Left ventricle myocardium inferior (tissue), 1 donor: ENCODE results near the gene CSTPP1. TPM values are rescaled to one million over a fixed set of nuclear protein-coding genes. Genes with fewer than 3 reads are reported as not detected.

Experiments
- DNase-seq: peaks from one replicate; pipeline ENCODE4 v3.0.0-alpha.2; 2020
- H3K27ac ChIP-seq: fragments of 200-600 bp; replicated peaks from 2 replicates; pipeline ENCODE4 v1.8.0; 2021
- H3K27me3 ChIP-seq: fragments of 200-600 bp; 2 replicates; pipeline ENCODE4 v1.8.0; 2021; ENCODE audit warnings: low read depth
- H3K36me3 ChIP-seq: fragments of 200-600 bp; 2 replicates; pipeline ENCODE4 v1.8.0; 2021
- H3K4me1 ChIP-seq: fragments of 200-600 bp; 2 replicates; pipeline ENCODE4 v1.8.0; 2021
- H3K4me3 ChIP-seq: fragments of 200-600 bp; 2 replicates; pipeline ENCODE4 v1.8.0; 2021; ENCODE audit warnings: mild to moderate bottlenecking, moderate library complexity
- H3K9me3 ChIP-seq: fragments of 200-600 bp; replicated peaks from 2 replicates; pipeline ENCODE4 v1.8.0; 2021
- intact Hi-C: fragments of 100-400 bp; cut with micrococcal nuclease; formaldehyde crosslinking; loops from one replicate; pipeline ENCODE4 v1.11.0; 2022
- total RNA-seq: library from RNA; stranded (reverse); fragmentation: NEBNext Ultra II Directional; extraction: Animal tissue kit (Norgen Biotek cat#: 25700); gene quantifications from one replicate; pipeline ENCODE4 v1.2.1, GENCODE V29; 2021
- TF ChIP-seq, protein P1 (sequence below): fragments of 200-600 bp; IDR thresholded peaks from 2 replicates; pipeline ENCODE4 v1.8.0; 2021; ENCODE audit warnings: antibody characterized with exemption, mild to moderate bottlenecking, borderline replicate concordance
- donor health status: DM: no; HTN: yes; CAD: no; lungs with severe emphysema.

Gene CSTPP1
- total RNA-seq, 1 donor from 2014 or later = 12.9 TPM

DNA sequence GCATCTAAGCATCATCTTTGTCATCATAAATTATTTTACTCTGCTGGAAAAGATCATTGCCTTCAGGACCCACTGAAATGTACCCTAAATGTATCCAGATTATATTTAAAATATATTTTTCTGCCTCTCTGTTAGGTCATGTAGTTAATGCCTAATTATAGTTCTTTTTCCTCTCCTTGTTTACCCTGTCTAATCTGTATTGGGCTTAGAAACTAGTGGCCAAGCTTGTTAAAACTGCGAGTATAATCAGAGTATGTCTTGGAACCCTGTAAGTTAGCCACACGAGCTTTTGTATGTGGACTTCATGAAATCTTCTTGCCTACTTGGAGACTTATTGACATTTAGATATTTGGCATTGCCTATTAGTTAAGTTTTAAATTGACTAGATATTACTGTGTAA is 184.5 kb downstream of the CSTPP1 start:
- no peaks in the 10 kb centered on the region for H3K27me3 ChIP-seq
- DNase-seq = no peak
- no peaks in the 10 kb centered on the region for H3K36me3 ChIP-seq
- TF ChIP-seq, protein P1, sequence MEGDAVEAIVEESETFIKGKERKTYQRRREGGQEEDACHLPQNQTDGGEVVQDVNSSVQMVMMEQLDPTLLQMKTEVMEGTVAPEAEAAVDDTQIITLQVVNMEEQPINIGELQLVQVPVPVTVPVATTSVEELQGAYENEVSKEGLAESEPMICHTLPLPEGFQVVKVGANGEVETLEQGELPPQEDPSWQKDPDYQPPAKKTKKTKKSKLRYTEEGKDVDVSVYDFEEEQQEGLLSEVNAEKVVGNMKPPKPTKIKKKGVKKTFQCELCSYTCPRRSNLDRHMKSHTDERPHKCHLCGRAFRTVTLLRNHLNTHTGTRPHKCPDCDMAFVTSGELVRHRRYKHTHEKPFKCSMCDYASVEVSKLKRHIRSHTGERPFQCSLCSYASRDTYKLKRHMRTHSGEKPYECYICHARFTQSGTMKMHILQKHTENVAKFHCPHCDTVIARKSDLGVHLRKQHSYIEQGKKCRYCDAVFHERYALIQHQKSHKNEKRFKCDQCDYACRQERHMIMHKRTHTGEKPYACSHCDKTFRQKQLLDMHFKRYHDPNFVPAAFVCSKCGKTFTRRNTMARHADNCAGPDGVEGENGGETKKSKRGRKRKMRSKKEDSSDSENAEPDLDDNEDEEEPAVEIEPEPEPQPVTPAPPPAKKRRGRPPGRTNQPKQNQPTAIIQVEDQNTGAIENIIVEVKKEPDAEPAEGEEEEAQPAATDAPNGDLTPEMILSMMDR = no peak
- H3K27ac ChIP-seq = no peak overlapping the region
- H3K4me3 ChIP-seq = no peak overlapping the region
- intact Hi-C loops = no loop called here
- H3K4me1 ChIP-seq = no peaks in the 10 kb centered on the region
- H3K9me3 ChIP-seq = no peaks in the 10 kb centered on the region

DNA sequence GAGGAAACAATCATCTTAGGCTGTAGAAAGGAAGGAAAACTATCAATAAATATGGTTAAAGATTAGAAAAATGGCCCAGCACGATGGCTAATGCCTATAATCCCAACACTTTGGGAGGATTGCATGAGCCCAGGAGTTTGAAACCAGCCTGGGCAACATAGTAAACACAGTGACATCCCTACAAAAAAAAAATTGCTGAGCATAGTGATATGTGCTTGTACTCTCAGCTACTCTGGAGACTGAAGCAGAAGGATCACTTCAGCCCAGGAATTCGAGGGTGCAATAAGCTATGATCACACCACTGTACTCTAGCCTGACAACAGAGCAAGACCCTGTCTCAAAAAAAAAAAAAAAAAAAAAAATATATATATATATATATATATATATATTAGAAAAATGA is 185.2 kb downstream of the CSTPP1 start:
- Histone ChIP-seq H3K27ac (no peak overlapping the region), H3K4me1 (no peaks in the 10 kb centered on the region), H3K9me3 (no peaks in the 10 kb centered on the region), H3K36me3 (no peaks in the 10 kb centered on the region), H3K4me3 (no peak overlapping the region), H3K27me3 (no peaks in the 10 kb centered on the region)
- intact Hi-C loops = no loop called here
- no peak for DNase-seq
- TF ChIP-seq, protein P1 = no peak

GRCh38 chr11:47123094-47123493 is 186.5 kb downstream of the CSTPP1 start:
- TF ChIP-seq, protein P1 = no peak
- Histone ChIP-seq H3K4me1 (no peaks in the 10 kb centered on the region), H3K27me3 (no peaks in the 10 kb centered on the region), H3K4me3 (no peak overlapping the region), H3K9me3 (no peaks in the 10 kb centered on the region), H3K36me3 (no peaks in the 10 kb centered on the region), H3K27ac (no peak overlapping the region)
- intact Hi-C loops = no loop called here
- DNase-seq = no peak

GRCh38 chr11:47124675-47125074 is 188.1 kb downstream of the CSTPP1 start:
- DNase-seq = no peak
- Histone ChIP-seq H3K27ac (no peak overlapping the region), H3K36me3 (no peaks in the 10 kb centered on the region), H3K4me3 (no peak overlapping the region), H3K9me3 (no peaks in the 10 kb centered on the region), H3K4me1 (no peaks in the 10 kb centered on the region), H3K27me3 (no peaks in the 10 kb centered on the region)
- TF ChIP-seq, protein P1 = no peak
- intact Hi-C loops = no loop called here

DNA sequence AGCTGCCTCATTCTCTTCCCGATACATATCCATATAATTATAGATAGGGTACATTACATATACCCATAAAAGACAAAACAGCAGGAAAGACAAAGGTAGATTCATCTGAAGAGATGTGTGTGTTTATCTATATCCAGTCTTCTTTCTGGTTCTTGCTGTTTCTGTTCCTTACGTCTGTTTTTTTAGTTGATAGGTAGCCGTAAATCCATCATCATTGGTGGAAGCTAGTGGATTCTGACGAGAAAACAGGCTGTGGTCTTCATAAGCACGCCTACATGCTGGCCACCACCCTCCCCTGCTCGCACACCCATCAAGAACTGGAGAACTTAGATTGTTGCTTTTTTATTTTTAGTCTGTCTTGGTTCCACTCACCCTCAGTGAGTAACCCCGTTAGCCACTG is 188.5 kb downstream of the CSTPP1 start:
- no peaks in the 10 kb centered on the region for H3K36me3 ChIP-seq
- no peaks in the 10 kb centered on the region for H3K4me1 ChIP-seq
- intact Hi-C loops = no loop called here
- DNase-seq = no peak
- TF ChIP-seq, protein P1 = no peak
- no peaks in the 10 kb centered on the region for H3K27me3 ChIP-seq
- no peaks in the 10 kb centered on the region for H3K9me3 ChIP-seq
- no peak overlapping the region for H3K27ac ChIP-seq
- no peak overlapping the region for H3K4me3 ChIP-seq

DNA sequence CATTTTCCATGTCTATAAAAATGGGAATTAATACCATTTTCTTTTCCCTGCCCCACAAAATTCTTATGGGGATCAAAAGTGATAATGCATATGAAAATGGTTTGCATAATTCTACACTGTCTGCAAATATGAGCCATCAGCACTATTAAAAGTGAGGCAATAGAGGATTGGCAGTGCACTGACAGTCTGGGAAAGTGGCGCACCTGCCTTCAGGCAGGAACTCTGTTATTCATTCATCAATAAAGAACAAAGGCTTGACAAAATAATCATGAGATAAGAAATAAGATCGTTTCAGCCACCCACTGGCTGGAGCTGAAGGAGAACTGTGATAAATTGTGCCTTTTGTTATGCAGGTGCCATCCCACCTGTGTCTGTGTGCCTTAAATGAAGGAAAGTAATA is 190.7 kb downstream of the CSTPP1 start:
- no peak overlapping the region for H3K4me3 ChIP-seq
- no peaks in the 10 kb centered on the region for H3K4me1 ChIP-seq
- H3K9me3 ChIP-seq = no peaks in the 10 kb centered on the region
- H3K27ac ChIP-seq = no peak overlapping the region
- no peaks in the 10 kb centered on the region for H3K27me3 ChIP-seq
- DNase-seq = no peak
- TF ChIP-seq, protein P1 = no peak
- no peaks in the 10 kb centered on the region for H3K36me3 ChIP-seq
- intact Hi-C loops = no loop called here
